Ecto neural progenitor cell (in vitro differentiated cells): ENCODE results near the gene GIMAP8.
"Not testable (repeated sequence)": the region's sequence is repeated elsewhere in the genome, so short reads cannot be mapped to it uniquely, and the experiment has no call there.

Experiments used
- DNase-seq: peaks from one replicate; pipeline ENCODE4 v3.0.0-alpha.2; 2018; ENCODE audit warnings: low spot score

GIMAP8 gene

DNA sequence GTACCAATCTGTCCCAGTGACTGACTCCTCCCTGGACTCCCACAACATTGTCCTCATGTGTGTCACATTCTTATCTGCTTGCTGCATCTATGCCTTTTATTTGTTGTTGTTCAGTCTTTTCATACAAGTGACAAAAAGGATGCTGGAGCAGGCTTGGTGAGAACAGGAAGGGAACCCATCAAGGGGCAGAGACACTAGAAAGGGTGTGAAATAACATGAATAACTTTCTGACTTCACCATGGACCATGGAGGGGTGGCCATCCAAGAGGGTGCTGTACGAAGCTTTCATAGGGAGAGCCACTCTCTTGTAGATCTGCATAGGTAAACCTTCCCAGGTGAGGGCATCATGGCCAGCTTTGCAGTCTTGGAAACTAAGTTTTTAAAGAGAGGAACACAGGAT lies 14.5 kb downstream of the GIMAP8 start:
- no peak for DNase-seq

DNA sequence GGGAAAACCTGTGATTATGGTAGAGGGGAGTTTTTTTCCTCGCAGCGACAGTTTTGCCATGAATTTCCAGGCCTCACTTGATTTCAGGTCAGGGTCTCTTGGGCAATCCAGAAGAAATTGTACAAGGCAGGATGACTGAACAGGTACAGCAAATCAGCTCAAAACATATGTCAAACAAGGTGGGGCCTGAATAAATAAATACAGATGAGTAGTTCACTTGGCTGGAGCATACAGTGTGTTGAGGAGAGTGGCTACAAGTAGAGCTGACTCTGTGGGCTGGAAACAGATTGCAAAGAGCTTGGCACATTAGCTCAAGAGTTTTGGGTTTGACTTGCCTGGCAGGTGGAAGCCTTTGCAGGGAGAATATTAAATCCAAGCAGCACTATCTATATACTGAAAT lies 15.0 kb downstream of the GIMAP8 start:
- no peak for DNase-seq

DNA sequence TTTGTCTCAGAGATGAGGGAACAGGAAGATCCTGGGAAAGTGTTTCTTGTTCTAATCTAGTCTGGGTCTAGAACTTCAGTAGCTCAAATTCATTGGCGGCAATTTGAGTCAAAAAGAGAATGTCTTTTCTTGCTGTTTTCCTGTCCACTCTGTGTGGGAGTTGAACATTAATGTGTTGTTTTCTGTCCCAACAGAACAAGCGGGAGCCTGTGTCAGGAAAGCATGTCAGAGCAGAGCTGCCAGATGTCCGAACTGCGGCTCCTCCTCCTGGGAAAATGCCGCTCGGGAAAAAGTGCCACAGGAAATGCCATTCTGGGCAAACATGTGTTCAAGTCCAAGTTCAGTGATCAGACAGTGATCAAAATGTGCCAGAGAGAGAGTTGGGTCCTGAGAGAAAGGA lies 16.0 kb downstream of the GIMAP8 start:
- DNase-seq = no peak

DNA sequence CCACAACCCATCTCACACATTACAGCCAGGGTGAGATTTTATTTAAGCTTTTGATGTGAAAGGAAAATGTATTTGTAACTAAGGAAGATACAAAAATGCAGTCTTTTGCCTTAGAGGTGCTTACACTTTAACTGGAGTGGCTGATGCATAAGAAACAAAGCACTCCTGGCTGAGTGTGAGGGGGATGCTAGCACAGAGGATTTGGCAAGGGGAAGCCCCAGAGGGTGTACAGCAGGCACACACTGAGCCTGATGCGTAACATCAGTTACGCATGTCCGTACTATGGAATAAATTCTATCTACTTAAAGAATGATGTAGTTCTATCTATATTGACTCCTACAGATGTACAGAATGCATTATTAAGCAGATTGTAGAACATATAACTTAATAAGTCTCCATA lies 17.8 kb downstream of the GIMAP8 start:
- DNase-seq = no peak

DNA sequence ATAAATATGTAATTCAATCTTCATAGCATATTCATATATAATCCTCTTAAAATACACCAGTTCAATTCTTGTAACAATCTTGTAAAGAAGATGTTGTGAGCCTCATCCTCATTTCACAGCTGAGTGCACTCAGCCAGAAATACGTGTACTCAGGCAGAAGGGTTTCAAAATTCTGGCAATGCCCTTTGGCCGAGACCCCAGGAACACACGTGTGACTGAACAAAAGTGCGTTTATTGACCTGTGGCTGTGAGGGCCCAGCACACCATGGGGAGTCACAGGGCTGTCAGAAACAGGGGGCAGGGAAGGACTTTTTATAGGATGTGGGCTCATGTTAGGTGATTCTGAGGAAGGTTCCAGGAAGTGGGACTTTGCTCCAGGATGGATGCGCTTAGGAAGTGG lies 21.5 kb downstream of the GIMAP8 start:
- DNase-seq = no peak

DNA sequence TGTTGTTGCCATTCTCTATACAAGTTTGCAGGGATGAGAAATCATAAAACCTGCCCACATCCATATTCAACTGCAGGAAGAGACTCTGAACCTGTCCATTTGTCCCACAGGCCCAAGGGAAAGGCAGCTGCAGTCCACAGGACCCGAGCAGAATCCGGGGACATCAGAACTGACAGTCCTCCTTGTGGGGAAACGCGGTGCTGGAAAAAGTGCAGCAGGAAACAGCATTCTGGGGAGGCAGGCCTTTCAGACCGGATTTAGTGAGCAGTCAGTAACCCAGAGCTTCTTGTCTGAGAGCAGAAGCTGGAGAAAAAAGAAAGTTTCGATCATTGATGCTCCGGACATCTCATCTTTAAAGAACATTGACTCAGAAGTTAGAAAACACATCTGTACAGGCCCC lies 23.5 kb downstream of the GIMAP8 start:
- DNase-seq = no peak

DNA sequence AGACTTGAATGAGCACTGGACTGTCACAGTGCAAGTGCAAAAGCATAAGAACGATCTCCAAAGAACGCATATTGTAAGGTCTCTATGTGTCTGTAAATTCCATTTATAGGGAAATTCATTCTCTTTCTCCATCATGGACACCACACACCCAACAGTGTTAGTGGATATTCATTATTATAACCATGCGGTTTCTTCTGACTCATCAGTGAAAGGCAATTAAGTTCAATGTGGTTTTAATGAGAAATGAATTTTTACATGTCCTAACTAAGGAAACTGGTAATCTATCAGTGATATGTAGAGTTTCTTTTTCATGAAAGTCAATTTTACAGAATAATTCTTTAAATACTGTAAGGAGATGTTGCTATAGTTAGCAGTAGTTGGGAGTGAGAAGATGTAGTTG lies 25.9 kb downstream of the GIMAP8 start:
- DNase-seq = no peak

DNA sequence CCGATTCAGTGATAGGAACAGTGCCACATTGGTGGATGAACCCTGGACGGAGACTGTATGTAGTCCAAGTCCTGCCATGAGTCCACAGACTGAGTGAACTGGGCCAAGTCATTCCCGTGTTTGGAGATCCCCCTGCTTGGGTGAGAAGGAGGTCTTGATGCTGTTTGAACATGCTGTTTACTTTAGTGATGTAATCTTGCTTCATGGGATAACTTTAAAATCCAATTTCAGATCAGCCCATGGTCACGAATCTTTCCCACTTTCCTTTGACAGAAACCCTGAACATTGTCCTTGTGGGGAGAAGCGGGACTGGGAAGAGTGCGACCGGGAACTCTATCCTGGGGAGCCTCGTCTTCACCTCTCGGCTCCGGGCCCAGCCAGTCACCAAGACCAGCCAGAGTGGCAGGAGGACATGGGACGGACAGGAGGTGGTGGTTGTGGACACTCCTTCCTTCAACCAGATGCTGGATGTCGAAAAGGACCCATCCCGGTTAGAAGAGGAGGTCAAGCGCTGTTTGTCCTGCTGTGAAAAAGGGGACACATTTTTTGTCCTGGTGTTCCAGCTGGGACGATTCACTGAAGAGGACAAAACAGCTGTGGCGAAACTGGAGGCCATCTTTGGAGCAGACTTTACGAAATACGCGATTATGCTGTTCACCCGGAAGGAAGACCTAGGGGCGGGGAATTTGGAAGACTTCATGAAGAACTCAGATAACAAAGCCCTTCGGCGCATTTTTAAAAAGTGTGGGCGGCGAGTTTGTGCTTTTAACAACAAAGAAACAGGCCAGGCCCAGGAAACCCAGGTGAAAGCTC lies 26.6 kb downstream of the GIMAP8 start:
- DNase-seq = no peak

DNA sequence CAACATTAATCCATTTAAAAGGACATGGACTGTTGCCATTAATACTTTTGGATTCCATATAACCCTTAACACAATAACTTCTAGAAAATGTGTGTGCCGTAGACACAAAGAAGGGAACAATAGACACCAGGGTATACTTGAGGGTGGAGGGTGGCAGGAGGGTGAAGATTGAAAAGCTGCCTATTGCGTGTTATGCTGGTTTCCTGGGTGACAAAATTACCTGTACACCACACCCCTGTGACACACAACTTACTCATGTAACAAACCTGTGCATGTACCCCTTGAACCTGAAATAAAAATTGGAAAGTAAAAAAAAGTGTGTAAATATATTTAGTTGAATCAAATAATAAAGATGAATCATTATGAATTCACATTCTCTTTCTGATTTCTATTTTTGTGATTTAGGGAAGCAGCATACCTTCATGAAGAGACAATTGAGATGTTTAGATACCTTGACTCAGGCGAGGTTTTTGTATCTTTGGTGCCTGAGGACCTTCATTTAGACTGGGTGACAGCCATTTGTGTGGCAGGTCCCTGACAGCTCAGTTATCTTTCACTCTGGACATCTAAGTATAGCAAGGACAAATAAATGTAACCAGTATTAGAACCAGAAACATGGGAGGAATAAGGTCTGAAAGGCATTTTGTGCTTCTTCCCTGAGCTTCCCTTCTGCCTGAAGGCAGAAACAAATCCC lies 28.7 kb downstream of the GIMAP8 start:
- DNase-seq = no peak

DNA sequence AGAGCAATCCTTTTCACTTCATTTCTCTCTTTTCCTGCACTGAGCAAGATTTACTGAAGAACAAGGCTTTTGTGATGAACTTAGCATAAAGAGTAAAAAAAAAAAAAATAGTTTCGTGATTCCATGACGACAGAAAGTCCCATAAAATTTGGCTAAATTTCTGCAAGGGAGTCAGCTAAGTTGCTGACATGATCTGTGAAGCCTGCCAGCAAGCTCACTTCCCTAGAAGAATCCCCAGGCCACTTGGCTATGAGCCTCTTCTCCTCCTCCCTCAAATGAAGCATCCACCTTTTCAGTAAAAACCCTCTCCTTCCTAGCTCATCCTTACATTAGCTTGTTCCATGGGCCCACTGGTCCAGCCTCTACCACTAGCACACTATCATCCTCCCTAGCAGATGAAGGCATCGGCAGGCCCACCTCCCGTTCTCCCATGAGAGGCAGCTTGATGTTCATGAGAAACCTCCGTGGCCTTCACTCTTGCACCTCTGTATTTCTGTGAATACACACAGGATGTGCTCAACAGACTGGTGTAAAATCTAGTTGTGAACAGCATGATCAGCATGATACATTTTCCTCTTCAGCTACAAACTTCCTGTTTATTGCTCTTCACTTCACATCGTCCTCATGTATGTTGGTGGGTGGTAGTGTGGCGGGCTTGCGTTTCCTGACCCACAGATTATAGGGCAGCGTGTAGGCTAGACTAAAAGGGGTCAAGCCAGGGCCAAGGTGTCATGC lies 30.9 kb downstream of the GIMAP8 start:
- DNase-seq = no peak

DNA sequence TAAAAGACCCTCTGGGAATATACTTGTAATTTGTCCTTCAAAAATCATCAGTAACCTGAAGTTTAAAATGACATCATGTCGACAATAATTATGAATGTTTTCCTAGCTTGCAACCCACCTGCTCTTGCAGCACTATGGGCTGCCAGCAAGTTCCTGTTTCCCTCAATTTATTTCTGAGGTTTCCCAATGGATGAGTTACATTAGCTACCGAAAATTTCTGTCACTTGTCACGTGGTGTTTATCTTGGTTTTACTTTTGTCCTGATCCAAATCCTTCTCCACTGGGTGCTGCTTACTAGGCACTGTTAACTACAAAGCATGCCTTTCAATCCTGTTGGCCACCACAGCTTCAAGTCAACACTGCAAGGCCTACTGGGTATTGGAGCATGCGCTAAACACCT lies 31.5 kb downstream of the GIMAP8 start:
- no peak for DNase-seq

DNA sequence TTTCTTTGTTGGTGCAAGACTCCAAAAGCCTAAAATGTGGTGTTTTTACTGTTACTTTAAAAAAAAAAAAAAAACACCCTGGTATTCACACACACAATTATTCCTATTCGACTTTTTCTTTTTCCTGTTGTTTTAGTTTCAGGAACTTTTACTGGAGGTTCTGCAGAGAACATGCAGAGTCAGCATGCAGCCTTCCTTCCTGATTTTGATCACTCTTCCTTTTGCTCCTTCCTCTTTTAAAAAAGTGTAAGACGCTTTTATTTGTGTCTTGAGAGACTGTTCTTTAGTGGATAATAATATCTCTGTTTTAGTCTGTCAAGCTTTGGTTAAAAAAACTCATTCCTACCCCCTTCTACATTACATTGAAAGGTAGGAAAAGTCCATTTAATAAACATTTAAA lies 33.1 kb downstream of the GIMAP8 start:
- DNase-seq = not testable (repeated sequence)

DNA sequence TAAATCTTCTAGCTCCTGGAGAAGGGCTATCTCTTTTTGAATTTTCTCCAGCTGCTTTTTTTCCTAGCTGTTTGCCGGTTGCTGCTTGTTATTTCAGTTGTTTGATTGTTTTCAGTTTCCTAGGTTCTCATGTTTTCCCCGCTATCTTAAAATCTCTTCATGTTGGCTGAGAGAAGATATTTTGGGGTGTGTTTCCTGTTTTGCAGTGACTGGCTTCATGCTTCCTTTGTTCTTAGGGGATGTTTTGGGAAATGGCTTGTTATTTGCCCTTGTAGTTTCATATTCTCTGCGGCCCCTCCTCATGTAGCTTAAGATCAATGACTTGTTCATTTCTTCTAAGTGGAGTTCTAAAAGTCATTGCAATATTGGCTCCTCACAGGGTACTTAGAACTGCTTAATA lies 33.6 kb downstream of the GIMAP8 start:
- not testable (repeated sequence) for DNase-seq

DNA sequence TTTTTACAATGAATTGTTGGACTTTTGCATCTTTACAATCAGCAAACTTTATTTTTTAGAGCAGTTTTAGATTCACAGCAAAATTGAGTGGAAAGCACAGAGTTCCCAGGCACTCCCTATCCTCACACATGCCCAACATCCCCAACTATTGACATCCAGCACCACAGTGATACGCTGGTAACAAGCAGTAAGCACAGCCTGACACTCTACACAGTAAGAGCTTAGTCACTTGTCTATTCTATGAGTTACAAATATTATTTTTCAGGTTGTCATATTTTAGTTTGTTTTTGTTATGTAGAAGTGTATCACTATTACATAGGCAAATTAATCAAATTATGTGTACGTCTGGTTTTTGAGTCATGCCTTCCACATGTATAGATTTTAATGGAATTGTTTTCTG lies 37.2 kb downstream of the GIMAP8 start:
- DNase-seq = no peak

DNA sequence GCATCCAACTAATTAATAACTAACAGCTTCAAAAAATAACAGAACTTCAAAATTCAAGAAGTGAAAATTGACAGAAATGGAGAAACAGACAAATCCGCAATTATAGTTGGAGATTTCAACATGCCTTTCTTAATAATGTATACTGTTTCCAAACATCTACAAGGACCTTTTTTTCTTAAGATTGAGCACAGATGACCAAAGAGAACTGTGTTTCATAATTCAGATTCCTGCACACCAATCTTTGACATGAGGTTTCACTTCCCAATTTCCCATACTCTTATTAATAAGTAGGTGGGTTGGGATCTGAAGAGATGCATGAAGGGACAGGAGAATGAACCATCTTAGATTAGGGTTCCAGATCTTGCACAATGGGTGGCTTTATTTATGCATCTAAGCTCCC lies 39.4 kb downstream of the GIMAP8 start:
- no peak for DNase-seq

DNA sequence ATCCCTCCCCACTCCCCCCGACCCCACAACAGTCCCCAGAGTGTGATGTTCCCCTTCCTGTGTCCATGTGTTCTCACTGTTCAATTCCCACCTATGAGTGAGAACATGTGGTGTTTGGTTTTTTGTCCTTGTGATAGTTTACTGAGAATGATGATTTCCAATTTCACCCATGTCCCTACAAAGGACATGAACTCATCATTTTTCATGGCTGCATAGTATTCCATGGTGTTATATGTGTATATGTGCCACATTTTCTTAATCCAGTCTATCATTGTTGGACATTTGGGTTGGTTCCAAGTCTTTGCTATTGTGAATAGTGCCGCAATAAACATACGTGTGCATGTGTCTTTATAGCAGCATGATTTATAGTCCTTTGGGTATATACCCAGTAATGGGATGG lies 43.0 kb downstream of the GIMAP8 start:
- DNase-seq = not testable (repeated sequence)

DNA sequence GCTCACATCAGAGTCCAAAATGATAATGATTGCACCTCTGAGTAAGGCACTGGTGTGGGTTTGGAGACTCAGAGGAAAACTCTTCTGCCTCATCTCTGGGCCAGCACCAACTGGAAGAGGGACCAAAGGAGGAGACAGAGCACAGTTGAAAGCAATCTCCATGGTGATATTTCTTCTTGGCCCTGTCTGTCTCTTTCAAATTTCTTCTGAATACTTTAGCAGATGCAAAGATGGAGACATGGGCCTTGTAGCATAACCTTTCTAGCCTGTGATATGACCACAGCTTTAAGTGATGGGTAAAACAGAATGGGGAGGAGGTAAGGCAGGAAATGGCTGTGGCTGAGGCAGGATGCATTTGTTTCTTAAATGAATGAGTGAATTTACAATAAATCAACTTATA lies 52.1 kb downstream of the GIMAP8 start:
- no peak for DNase-seq

DNA sequence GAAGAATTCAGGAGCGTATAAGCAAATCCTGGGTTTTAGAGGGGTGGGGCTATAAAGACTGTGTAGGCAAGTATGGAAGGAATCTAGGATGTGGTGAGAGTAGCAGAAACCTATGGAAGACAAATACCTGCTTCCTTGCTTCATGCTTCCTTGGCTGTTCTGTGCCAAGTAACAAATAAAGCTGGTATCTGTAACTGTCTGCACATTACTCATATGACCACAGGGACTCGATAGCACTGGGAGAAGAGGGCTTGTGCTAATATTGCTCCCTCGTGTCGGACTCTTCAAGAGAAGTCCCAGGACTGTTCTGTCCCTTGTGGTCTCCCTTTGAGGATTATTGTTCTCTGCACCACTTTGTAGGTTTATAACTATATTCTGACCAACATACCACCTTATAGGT lies 52.7 kb downstream of the GIMAP8 start:
- no peak for DNase-seq

DNA sequence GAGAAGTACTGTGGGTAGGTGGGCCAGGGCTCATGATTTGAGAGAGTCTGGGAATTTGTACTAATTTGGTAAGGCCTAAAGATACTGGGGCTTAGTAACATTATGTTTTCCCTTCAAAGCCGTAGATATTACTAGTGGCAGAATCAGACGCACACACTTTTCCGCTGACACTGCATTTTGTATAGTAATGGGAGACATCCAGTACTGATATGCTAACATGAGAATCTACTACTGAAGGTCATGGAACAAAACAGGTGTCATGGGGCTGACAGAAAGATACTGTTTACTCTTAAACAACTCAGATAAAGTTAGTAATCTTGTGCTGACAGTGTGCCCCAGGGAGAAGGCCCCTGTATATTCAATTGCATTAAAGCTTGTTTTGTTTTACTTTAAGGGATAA lies 53.2 kb downstream of the GIMAP8 start:
- no peak for DNase-seq

DNA sequence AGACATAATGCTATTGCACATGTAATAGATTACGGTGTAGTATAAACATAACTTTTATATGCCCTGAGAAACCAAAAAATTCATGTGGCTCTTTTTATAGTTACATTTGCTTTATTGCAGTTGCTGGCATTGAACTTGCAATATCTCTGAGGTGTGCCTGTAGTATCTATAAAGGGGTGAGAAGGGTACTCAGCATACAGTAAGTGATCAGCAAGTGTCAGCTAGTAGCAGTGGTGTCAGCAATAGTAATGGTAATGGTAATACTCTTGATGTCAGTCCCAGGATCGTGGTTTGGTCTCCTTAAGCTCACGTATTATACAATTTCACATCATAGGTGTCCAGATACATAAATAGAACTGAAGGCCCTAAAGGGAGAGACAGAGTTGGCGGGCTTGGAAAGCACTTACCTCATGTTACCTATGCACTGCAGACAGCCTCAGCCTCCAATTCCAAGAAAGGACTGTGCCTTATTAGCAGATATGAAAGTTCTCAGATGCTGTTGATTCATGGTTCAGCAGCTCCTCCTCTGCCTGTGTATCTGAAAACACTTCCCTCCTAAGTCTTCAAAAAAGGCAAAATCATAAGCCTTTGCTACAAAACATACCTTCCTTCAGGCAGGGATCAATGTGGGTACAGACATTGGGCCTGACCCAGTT lies 57.6 kb downstream of the GIMAP8 start:
- DNase-seq = no peak

DNA sequence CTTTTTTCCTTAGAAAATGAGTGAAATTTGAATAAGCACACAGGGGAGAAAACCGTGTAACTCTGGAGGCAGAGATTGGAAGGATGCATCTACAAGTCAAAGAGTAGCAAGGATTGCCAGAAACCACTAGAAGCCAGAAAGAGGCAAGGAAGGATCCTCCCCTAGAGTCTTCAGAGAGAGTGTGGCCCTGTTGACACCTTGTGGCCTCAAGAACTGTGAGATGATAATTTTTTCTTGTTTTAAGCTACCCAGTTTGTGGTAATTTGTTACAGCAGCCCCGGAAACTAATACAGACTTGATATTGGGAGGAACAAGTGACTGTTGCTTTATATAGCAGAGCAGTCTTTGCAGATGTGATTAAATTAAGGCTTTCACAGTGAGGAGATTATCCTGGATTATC lies 60.6 kb downstream of the GIMAP8 start:
- no peak for DNase-seq

DNA sequence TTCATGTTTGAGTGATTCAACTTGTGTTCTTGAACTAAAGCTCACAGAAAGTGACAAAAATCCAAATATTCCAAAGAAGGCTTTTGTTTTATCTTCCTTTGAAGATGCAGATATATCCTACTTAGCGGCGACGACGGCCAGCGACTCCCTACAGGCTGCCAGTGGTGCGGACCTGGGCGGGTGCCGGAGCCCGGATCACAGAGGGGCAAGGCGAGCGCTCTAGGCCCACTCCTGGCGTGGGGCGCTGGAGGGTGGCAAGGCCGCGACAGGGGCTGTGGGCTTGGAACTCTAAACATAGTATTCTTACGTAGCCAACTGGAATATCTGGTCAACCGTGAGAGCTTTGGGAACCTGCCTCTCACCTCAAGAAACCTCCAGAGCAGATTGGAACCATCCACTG lies 63.3 kb downstream of the GIMAP8 start:
- DNase-seq = no peak
